HTR-8/SVneo (cell line): ENCODE data around the gene CES4A.

Experiments used
- DNase-seq: peaks from one replicate; pipeline ENCODE4 v3.0.0; 2011; ENCODE audit warnings: low spot score, mixed read lengths; ENCODE audit not compliant: insufficient read length
- FAIRE-seq: peaks from 2 replicates; lab custom pipeline; 2011; peaks lifted over from hg19 to GRCh38; lab: Jason Lieb, UNC

Gene CES4A

DNA sequence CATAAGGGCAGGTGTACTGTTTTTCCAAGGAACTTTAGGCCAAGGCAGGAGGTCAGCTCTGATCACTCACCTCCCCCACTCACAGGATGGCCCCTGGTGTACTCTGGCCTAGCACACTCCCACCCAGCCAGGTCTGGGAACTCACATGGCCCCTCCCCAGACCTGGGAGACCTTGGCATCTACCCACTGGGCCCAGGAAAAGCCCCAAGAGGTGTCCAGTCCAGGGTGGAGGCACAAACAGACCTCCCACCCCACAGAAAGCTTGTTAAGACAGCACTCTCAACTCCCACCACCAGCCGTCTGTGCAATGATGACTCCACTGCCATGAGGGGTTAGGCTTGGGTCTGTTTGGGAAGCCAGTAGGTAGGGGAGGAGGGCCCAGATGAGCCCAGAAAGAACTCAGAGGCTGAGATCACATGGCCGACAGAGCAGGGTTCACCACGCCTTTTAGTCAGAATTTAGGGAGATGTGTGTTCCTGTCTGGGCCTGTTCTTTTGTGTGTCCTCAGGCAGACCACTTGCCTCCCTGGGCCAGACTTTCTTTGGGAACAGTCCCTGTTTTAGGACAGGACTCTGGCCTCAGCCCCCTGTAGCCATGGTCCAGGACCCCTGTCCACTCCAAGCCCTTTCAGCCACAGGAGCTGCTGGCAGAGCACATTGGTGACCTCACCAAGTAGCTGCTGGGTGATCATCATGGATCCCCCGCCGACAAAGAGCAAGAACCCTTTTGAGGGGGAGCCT, 28.5 kb downstream of the CES4A start:
- DNase-seq = no peak
- no peak for FAIRE-seq

DNA sequence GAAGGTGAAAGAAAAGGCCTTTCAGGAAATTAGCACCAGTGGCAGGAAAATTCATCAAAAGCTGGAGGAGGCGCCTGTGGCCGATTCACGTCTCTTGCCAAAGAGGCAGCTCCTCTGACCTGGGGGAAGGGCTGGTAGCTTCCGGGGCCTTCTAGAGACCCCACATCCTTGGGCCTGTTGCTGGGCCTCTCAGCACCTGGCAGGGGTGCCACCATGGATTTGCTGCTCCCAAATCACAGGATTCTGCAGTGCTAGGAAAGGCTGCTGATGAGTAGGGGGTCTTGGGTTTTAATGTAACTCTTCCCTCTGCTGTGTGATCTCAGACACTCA, 29.0 kb downstream of the CES4A start:
- DNase-seq = no peak
- no peak for FAIRE-seq

DNA sequence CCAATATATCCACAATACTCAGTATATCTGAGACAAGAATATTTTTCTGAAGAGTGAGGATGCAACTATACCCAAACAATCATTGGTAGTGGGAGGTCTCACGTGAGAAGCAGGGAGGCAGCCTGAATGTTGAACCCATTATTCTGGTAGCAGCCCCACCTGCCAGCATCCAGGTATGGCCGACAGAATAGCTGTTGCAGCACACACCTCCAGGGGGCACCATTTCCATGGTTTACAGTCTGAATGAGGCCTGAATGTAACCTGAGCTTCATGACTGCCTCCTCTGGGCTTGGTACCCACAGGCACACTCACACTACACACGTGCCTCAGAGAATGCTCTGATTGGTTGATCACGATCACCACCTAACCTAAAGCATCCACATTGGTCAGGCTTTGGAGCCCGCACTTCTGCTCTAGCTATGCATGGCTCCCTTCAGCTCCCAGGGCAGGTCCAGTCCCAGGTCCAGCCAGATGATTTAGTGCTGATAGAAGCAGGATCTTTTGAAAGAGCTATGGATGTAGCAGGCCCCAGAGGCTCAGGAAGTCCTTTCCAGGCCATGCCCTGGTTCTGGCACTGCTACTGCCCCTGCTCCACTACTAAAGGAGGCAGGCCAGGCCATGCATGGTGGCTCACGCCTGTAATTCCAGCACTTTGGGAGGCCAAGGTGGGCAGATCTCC, 29.6 kb downstream of the CES4A start:
- DNase-seq = peak; percentile 95
- peak; percentile 100 for FAIRE-seq

DNA sequence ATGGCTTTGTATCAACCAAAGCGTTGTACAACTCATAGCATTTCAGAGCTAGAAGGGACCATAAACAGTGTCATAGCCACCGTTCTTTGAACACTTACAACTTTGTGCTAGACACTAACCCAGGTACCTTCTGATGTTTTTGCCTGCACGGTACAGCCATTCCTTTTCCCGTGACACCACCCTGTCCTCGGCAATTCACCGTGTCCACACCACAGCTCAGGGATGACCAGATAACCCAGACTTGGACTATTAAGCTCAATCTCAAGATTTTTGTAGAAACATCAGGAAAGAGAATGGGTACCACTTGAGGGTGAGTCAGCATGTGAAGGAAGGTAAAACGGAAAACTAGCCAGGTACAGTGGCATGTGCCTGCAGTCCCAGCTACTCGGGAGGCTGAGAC, 30.8 kb downstream of the CES4A start:
- no peak for DNase-seq
- peak; percentile 64 for FAIRE-seq

DNA sequence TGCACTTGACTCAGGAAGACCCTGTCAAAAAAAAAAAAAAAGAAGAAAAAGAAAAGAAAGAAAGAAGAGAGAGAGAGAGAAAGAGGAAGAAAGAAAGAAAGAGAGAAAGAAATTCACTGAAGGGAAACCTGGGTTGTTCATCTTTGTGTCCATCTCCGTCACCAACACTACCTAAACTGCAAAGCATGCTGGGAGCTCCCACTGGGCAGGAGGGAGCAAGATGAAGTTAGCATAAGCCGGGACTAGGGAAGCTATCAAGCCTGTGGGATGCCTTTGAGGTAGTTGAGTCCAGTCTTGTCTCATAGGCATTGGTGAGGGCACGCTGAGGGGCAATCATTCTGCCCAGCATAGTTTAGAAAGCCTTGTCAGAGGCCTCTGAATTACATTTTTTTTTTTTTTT, 32.9 kb downstream of the CES4A start:
- FAIRE-seq = no peak
- no peak for DNase-seq

DNA sequence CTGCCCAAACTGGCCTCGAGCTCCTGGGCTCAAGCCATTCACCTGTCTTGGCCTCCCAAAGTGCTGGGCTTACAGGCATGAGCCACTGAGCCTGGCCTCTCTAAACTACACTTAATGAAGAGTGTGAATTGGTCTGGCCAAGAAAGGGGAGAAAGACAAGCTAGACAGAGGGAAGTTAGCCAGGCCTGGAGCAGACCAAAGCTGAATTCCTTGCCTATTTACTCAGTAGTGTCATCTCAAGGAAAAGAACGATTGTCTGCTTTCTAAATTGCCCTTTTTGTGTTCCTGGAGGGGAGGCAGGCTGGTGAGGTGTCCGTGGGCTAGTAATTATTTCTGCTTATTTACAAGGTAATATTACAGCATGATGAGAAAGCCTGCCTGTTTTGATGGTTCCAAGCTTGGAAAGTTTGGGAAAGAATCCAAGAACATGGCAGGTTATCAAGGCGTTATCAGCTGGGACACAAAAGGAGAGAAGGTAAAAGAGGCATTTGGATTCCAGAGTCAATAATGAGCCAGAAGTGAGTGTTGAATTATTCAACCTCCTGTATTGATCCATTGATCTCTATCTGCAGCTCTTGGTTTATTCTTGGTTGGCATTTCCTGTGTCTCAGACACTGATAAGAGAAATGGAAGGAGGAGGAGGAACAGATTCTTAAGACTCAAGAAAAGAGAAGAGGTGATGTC, 34.3 kb downstream of the CES4A start:
- FAIRE-seq (no peak), DNase-seq (no peak)

GRCh38 chr16:67023689-67024088, 35.3 kb downstream of the CES4A start:
- FAIRE-seq = no peak
- DNase-seq = no peak

GRCh38 chr16:67024384-67025209, 36.2 kb downstream of the CES4A start:
- DNase-seq (no peak), FAIRE-seq (no peak)

DNA sequence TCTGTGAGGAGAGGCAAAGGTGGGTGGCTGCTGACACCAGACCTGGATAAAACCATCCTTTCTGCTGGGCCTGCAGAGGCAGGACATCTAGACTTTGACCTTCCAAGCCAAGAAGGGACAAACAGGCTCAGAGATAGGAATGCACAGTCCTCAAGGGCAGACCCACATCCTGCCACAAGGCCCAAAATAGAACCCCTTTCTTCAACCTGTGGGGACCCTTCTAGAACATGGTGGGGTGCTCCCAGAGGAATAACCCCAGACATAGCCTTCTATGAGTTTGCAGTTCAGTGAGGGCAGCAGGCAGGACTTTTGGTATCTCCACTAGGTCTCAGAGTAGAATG, 36.8 kb downstream of the CES4A start:
- FAIRE-seq (no peak), DNase-seq (no peak)

- FAIRE-seq (no peak), DNase-seq (no peak)
These were observed 38.2 kb downstream of the CES4A start for GRCh38 chr16:67026570-67026969.

- FAIRE-seq (no peak), DNase-seq (no peak)
These were observed 38.7 kb downstream of the CES4A start for GRCh38 chr16:67027046-67027445.

GRCh38 chr16:67028167-67028695, 39.8 kb downstream of the CES4A start:
- FAIRE-seq = no peak
- no peak for DNase-seq

- peak; percentile 83 for FAIRE-seq
- peak; percentile 98 for DNase-seq
These were observed 40.4 kb downstream of the CES4A start, which contains the start of gene CBFB for GRCh38 chr16:67028696-67029253. Gene CBFB (plus strand): TSS chr16:67029149. CDS start chr16:67029408, 259 bp downstream.

- FAIRE-seq (no peak), DNase-seq (no peak)
These were observed 41.1 kb downstream of the CES4A start for GRCh38 chr16:67029254-67030096.

DNA sequence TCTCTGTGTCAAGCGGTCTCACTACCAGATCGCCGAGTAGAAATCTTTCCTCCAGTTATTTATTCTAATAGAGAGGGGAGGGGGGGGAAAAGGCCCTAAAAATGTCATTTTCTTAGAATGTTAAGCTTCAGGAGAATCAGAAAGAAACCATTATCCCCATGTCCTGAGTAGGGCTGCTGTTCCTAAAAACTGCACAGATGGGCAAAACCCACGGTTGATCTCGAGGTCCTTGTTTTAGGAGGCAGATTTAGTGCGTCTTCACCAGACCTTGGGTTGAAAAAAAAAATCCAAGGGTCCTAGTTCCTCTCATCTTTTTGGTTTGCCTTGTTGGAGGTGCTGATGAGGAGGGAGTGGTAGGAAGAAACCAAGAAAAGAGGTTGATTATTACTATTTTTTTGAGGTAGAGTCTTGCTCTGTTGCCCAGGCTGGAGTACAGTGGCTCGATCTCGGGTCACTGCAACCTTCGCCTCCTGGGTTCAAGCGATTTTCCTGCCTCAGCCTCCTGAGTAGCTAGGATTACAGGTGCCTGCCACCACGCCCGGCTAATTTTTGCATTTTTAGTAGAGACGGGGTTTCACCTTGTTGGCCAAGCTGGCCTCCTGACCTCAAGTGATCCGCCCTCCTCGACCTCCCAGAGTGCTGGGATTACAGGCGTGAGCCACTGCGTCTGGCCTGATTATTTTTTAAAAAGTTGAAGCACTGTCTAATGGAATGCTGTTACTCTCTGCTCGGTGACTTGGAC, 42.0 kb downstream of the CES4A start:
- no peak for DNase-seq
- no peak for FAIRE-seq

DNA sequence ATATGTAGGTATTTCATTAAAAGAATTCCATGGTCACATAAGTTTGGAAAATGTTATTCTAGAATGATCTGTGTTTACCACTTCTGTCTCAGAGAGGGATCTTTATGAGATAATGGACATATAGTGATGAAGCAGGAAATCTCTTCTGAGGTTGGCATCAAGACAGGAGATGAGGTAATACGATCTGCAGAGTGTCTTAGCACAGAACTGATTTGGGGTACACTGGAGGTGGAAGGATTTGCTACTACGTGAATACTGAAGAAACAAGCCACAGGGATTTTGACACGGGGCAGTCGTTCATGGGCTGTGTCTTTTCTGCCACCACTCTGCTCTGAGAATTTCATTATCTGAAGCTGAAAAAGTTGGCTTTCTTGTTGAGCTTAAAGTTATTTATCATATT, 46.1 kb downstream of the CES4A start:
- DNase-seq (no peak), FAIRE-seq (peak; percentile 28)

DNA sequence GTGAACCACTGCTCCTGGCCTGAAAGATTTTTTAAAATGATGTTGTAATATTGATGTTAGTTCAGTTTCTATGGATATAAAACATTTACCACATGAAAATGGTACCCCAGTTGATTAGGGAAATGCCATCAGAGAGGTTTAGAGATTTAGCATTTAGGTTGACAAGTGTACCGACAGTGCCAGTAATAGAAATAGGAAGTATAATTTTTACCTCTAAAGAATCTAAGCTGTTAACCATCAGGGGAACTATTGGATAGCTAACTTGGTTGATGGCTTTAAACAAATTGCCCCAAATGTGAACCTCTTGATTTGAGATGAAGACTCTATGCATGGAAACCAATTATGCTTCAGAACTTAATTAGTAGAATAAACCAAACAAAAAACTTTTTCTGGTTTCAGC, 47.0 kb downstream of the CES4A start:
- FAIRE-seq = no peak

DNA sequence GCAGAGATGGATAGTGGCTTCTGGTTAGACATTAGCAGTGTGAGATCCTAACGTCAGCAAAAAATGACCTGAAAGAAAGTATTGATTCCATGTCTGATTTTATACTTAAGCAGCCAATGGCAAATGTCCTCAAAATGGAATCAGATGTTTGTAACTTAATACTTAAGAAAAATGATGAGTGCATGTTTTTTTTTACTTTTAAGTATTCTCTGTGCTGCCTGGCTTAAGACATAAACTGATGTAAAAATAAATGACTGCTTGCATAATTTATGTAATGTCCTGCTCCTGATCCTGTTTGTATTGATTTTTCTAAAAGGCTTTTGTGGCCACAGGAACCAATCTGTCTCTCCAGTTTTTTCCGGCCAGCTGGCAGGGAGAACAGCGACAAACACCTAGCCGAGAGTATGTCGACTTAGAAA, 47.9 kb downstream of the CES4A start:
- no peak for DNase-seq
- no peak for FAIRE-seq

More for the DNA sequence above, 47.0 kb downstream of the CES4A start:
- DNase-seq = no peak
